Neuronal stem cell (in vitro differentiated cells): ENCODE measurements around the gene TCF4.

ENCODE experiments used
- DNase-seq: peaks from one replicate; pipeline ENCODE4 v3.0.0-alpha.2; 2013; ENCODE audit warnings: low spot score
- H2AFZ ChIP-seq: one replicate; pipeline ENCODE4 v1.6.1; 2013; ENCODE audit warnings: mild to moderate bottlenecking, low read length, inconsistent platforms
- H2AK5ac ChIP-seq: 2 replicates; pipeline ENCODE4 v1.6.1; 2013; ENCODE audit warnings: low read depth, mild to moderate bottlenecking, inconsistent platforms, low read length, moderate library complexity, mixed read lengths
- H2BK120ac ChIP-seq: 2 replicates; pipeline ENCODE4 v1.6.1; 2013; ENCODE audit warnings: low read depth, mild to moderate bottlenecking, inconsistent platforms, low read length, moderate library complexity, mixed read lengths
- H2BK12ac ChIP-seq: one replicate; pipeline ENCODE4 v1.6.1; 2013; ENCODE audit warnings: low read length, inconsistent platforms
- H2BK15ac ChIP-seq: 2 replicates; pipeline ENCODE4 v1.6.1; 2013; ENCODE audit warnings: mild to moderate bottlenecking, low read length, inconsistent platforms, mixed read lengths
- H2BK5ac ChIP-seq: one replicate; pipeline ENCODE4 v1.6.1; 2013; ENCODE audit warnings: inconsistent platforms, mild to moderate bottlenecking, low read length, moderate library complexity
- H3K14ac ChIP-seq: one replicate; pipeline ENCODE4 v1.6.1; 2013; ENCODE audit warnings: low read length, inconsistent platforms
- H3K18ac ChIP-seq: 2 replicates; pipeline ENCODE4 v1.6.1; 2013; ENCODE audit warnings: low read length, inconsistent platforms
- H3K23ac ChIP-seq: 2 replicates; pipeline ENCODE4 v1.6.1; 2013; ENCODE audit warnings: low read depth, mild to moderate bottlenecking, mixed read lengths, low read length, inconsistent platforms; ENCODE audit not compliant: poor library complexity
- H3K27ac ChIP-seq: replicated peaks from 3 replicates; pipeline ENCODE4 v1.5.1; 2013; ENCODE audit warnings: low read length, inconsistent platforms
- H3K27me3 ChIP-seq, 3 experiments: 2 replicates each; pipeline ENCODE4 v1.6.1; 2013; ENCODE audit warnings: low read length in 3 of 3, mild to moderate bottlenecking in 2 of 3, inconsistent platforms in 1 of 3, low read depth in 1 of 3, mixed read lengths in 1 of 3, moderate library complexity in 1 of 3; ENCODE audit not compliant: control insufficient read depth in 3 of 3, insufficient read depth in 3 of 3
- H3K36me3 ChIP-seq, 2 donors: replicated peaks in 1 of 2; 2 replicates each; pipeline ENCODE4 v1.6.1; 2013; ENCODE audit warnings: low read length in 2 of 2; ENCODE audit not compliant: control insufficient read depth in 2 of 2, insufficient read depth in 2 of 2
- H3K4ac ChIP-seq: 2 replicates; pipeline ENCODE4 v1.6.1; 2013; ENCODE audit warnings: inconsistent platforms, mild to moderate bottlenecking, low read length, moderate library complexity
- H3K4me1 ChIP-seq, 2 donors: 1 replicate in 1 of 2; 2 replicates in 1 of 2; pipeline ENCODE4 v1.6.1; 2013; ENCODE audit warnings: low read length in 2 of 2, low read depth in 1 of 2; ENCODE audit not compliant: control insufficient read depth in 2 of 2, insufficient read depth in 1 of 2
- H3K4me2 ChIP-seq: one replicate; pipeline ENCODE4 v1.6.1; 2013; ENCODE audit warnings: mild to moderate bottlenecking, low read length, inconsistent platforms; ENCODE audit not compliant: insufficient read depth, poor library complexity, severe bottlenecking
- H3K4me3 ChIP-seq, 2 donors: 2 replicates each; pipeline ENCODE4 v1.5.1; 2013; ENCODE audit warnings: low read length in 2 of 2, mild to moderate bottlenecking in 2 of 2, inconsistent platforms in 1 of 2, moderate library complexity in 1 of 2
- H3K79me1 ChIP-seq: one replicate; pipeline ENCODE4 v1.6.1; 2013; ENCODE audit warnings: low read depth, mild to moderate bottlenecking, inconsistent platforms, low read length, moderate library complexity
- H3K9ac ChIP-seq: one replicate; pipeline ENCODE4 v1.6.1; 2013; ENCODE audit warnings: mild to moderate bottlenecking, low read depth, low read length, inconsistent platforms; ENCODE audit not compliant: poor library complexity
- H3K9me3 ChIP-seq, 2 donors: replicated peaks in 1 of 2; 2 replicates each; pipeline versions ENCODE3 to v1.6.1; 2013; ENCODE audit warnings: low read length in 2 of 2, mild to moderate bottlenecking in 2 of 2, inconsistent platforms in 1 of 2, low read depth in 1 of 2, mixed read lengths in 1 of 2, moderate library complexity in 1 of 2; ENCODE audit not compliant: control insufficient read depth in 2 of 2, insufficient read depth in 1 of 2
- H4K8ac ChIP-seq: one replicate; pipeline ENCODE4 v1.6.1; 2013; ENCODE audit warnings: low read depth, mild to moderate bottlenecking, inconsistent platforms, low read length, moderate library complexity
- H4K91ac ChIP-seq: one replicate; pipeline ENCODE4 v1.6.1; 2013; ENCODE audit warnings: low read length, low read depth, mild to moderate bottlenecking, inconsistent platforms; ENCODE audit not compliant: poor library complexity
- WGBS, 2 donors: extraction: QIAGEN DNeasy Blood & Tissue Kit; methylation state at CpG; one replicate each; pipeline ENCODE4 v1.1.7; 2013; ENCODE audit warnings: missing lambda C conversion rate in 2 of 2, mixed read lengths in 1 of 2; ENCODE audit not compliant: insufficient read length in 2 of 2, insufficient replicate concordance in 1 of 2; ENCODE audit errors: extremely low coverage in 2 of 2; 5-methylcytosine and 5-hydroxymethylcytosine counted together

The TCF4 gene

DNA sequence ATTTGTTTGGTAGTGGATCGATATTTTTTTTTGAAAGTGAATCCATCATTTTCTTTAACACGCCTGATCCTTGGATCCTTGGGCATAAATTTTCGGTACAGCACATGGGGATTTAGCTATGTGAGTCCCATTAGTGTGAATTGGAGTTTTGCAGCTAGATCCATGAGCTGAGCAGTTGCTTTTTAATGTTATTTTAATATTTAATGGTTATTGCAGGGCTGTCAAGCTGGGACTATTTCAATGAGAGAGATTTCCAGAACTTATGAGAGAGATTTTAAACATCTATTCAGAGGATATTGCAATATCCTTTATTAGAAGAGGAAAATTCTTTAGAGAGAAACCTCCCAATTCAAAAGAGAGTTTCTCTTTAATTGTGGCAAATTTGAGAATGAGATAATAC is 35.6 kb upstream of the TCF4 start:
- H3K23ac ChIP-seq = no peak overlapping the region
- no peak overlapping the region for H3K4ac ChIP-seq
- no peak overlapping the region for H4K91ac ChIP-seq
- no peak overlapping the region for H3K9ac ChIP-seq
- DNase-seq = no peak
- no peak overlapping the region for H2BK12ac ChIP-seq
- no peak overlapping the region for H2AK5ac ChIP-seq
- no peak overlapping the region for H3K4me3 ChIP-seq
- H3K36me3 ChIP-seq = no peaks in the 10 kb centered on the region
- H3K27ac ChIP-seq = no peak overlapping the region
- no peak overlapping the region for H2BK120ac ChIP-seq
- WGBS, 2 donors = 100% methylated on average over 1 of the region's 3 CpGs
- no peak overlapping the region for H2AFZ ChIP-seq
- no peaks in the 10 kb centered on the region for H3K79me1 ChIP-seq
- H3K4me1 ChIP-seq = no peaks in the 10 kb centered on the region
- no peak overlapping the region for H3K14ac ChIP-seq
- H4K8ac ChIP-seq = no peak overlapping the region
- H2BK5ac ChIP-seq = no peak overlapping the region
- H2BK15ac ChIP-seq = no peak overlapping the region
- no peak overlapping the region for H3K18ac ChIP-seq
- H3K27me3 ChIP-seq = no peaks in the 10 kb centered on the region
- H3K4me2 ChIP-seq = no peak overlapping the region
- H3K9me3 ChIP-seq = no peaks in the 10 kb centered on the region

DNA sequence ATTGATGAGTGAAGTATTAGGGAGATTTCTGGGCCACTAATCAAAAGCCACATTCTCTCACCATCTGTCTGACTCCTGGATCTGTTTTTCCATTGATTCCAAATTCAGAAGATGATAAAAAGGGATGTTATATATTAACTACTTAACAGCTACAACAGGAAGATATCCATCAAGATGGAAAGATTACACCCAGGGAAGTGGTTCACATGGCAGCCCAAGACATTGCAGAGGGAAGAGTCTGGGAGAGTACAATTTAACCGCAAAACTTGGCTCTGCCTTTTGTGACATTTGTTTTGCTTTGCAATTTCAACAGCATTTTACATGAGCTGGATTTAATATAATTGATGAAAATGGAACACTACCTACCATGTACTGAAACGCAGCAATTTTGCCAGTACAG is 22.5 kb upstream of the TCF4 start:
- Histone ChIP-seq H3K79me1 (no peaks in the 10 kb centered on the region), H3K4me2 (no peak overlapping the region), H3K18ac (no peak overlapping the region), H3K27ac (no peak overlapping the region), H2BK120ac (no peak overlapping the region), H3K9me3 (peaks cover 0 to 1% of the 10 kb centered on the region in 2 donors), H2BK12ac (no peak overlapping the region), H3K14ac (no peak overlapping the region), H3K9ac (no peak overlapping the region), H2AK5ac (no peak overlapping the region), H3K4ac (no peak overlapping the region), H2BK5ac (no peak overlapping the region), H4K91ac (no peak overlapping the region), H3K27me3 (no peaks in the 10 kb centered on the region), H2BK15ac (no peak overlapping the region), H4K8ac (no peak overlapping the region), H3K4me1 (no peaks in the 10 kb centered on the region), H3K36me3 (no peaks in the 10 kb centered on the region), H3K23ac (no peak overlapping the region), H3K4me3 (no peak overlapping the region), H2AFZ (no peak overlapping the region)
- DNase-seq = no peak
- no CpG with 5 or more reads among the region's 2 CpGs for WGBS, 2 donors

DNA sequence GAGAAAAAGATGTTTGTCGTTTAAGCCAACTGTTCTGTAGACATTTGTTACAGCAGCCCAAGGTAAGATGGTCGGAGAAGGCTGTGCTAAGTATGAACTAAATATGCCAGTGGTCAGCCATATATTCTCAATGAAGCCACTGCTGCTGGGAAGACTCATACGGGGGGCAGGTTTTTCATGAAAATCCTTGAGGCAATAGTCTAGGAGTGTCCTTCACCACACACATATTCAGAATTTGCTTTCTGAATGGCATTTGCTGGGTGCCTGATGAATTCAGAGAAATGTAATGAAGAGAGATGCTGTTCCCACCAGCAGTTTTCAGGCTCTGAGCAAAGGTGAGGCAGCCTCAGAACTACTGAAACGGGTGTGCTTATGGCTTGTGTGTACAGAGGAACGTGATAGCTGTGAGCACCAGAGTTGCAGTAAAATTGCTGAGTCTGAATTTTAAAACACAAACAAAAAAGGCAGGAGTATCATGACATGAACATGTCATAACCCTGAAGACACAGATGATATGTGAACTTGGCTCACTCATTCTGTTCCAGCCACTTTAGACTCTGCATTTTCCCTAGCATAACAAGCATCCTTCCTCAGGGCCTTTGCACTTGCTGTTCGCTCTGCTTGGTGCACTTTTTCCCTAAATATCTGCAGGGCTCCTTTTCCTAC is 21.3 kb upstream of the TCF4 start:
- no peak overlapping the region for H2BK120ac ChIP-seq
- H3K4ac ChIP-seq = no peak overlapping the region
- no peak overlapping the region for H2AK5ac ChIP-seq
- no peak for DNase-seq
- H3K18ac ChIP-seq = no peak overlapping the region
- no peaks in the 10 kb centered on the region for H3K4me1 ChIP-seq
- no peak overlapping the region for H4K91ac ChIP-seq
- H3K27me3 ChIP-seq = no peaks in the 10 kb centered on the region
- no peak overlapping the region for H3K4me3 ChIP-seq
- H3K79me1 ChIP-seq = no peaks in the 10 kb centered on the region
- no peak overlapping the region for H2BK5ac ChIP-seq
- H3K4me2 ChIP-seq = no peak overlapping the region
- no peak overlapping the region for H3K23ac ChIP-seq
- WGBS, 2 donors = no CpG with 5 or more reads among the region's 6 CpGs
- H2AFZ ChIP-seq = no peak overlapping the region
- no peak overlapping the region for H3K27ac ChIP-seq
- no peak overlapping the region for H3K9ac ChIP-seq
- H3K36me3 ChIP-seq = no peaks in the 10 kb centered on the region
- no peak overlapping the region for H2BK12ac ChIP-seq
- H4K8ac ChIP-seq = no peak overlapping the region
- peaks cover 0 to 1% of the 10 kb centered on the region in 2 donors for H3K9me3 ChIP-seq
- no peak overlapping the region for H3K14ac ChIP-seq
- no peak overlapping the region for H2BK15ac ChIP-seq

DNA sequence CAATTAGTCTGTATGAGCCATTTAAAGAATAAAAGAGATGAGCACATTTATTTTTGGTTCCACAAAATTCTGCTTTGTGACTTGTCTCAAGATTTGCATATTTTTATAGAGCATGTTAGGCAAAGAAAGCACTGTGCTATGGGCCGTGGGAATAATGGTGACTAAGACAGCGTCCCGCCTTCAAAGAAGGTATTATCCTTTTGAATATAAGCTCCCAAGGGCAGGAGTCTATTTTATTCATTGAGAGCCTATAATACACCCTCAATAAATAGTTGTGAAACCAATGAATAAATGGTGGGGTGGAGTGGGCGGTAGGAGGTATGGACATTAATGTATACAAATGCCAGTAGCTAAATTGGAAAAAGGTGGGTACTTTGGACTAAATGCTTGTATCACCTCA is 20.5 kb upstream of the TCF4 start:
- H4K8ac ChIP-seq = no peak overlapping the region
- no peak overlapping the region for H2AFZ ChIP-seq
- H3K14ac ChIP-seq = no peak overlapping the region
- no peaks in the 10 kb centered on the region for H3K36me3 ChIP-seq
- H3K4me3 ChIP-seq = no peak overlapping the region
- H2AK5ac ChIP-seq = no peak overlapping the region
- no peaks in the 10 kb centered on the region for H3K27me3 ChIP-seq
- H3K27ac ChIP-seq = no peak overlapping the region
- H3K4ac ChIP-seq = no peak overlapping the region
- H4K91ac ChIP-seq = no peak overlapping the region
- no peak overlapping the region for H2BK5ac ChIP-seq
- peaks cover 0 to 2% of the 10 kb centered on the region in 2 donors for H3K4me1 ChIP-seq
- H2BK120ac ChIP-seq = no peak overlapping the region
- H2BK12ac ChIP-seq = no peak overlapping the region
- H2BK15ac ChIP-seq = no peak overlapping the region
- WGBS, 2 donors = no CpG with 5 or more reads among the region's 4 CpGs
- DNase-seq = no peak
- H3K9me3 ChIP-seq = peaks cover 0 to 1% of the 10 kb centered on the region in 2 donors
- H3K18ac ChIP-seq = no peak overlapping the region
- no peak overlapping the region for H3K23ac ChIP-seq
- H3K9ac ChIP-seq = no peak overlapping the region
- H3K4me2 ChIP-seq = no peak overlapping the region
- no peaks in the 10 kb centered on the region for H3K79me1 ChIP-seq
